ENCODE data around the gene USP6NL.
"Not testable (repeated sequence)": the region's sequence is repeated elsewhere in the genome, so short reads cannot be mapped to it uniquely, and the experiment has no call there.

The USP6NL gene

GRCh38 chr10:11448545-11449244 lies 162.8 kb downstream of the USP6NL start:
- DNase-seq (ENCODE audit: low read depth in 3 of 3, low spot score in 1 of 3) = no peak

- no peak for DNase-seq (ENCODE audit: low read depth in 3 of 3, low spot score in 1 of 3)
Observed at GRCh38 chr10:11448190-11448544, 163.3 kb downstream of the USP6NL start.

DNA sequence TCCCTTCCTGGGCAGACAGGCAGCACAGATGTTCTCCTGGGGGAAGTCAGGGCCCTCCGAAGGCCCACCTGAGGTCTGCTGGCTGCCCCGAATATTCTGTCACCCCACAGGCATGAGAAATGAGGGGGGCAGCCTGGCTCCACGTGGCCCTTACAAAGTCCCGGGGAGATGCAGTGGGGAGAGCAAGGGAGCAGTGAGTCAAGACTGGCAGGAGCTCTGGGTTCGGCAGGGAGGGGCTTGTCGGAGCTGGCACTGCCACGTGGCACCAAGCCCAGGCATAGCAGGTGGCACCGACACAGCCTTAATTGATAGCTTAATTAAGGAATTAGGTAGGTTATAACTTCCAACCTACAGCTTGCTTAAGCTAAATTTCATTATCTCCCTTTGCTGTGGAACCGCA lies 163.9 kb downstream of the USP6NL start:
- DNase-seq (ENCODE audit: low read depth in 3 of 3, low spot score in 1 of 3) = no peak

GRCh38 chr10:11446864-11447263 lies 164.6 kb downstream of the USP6NL start:
- DNase-seq (ENCODE audit: low read depth in 3 of 3, low spot score in 1 of 3) = no peak

DNA sequence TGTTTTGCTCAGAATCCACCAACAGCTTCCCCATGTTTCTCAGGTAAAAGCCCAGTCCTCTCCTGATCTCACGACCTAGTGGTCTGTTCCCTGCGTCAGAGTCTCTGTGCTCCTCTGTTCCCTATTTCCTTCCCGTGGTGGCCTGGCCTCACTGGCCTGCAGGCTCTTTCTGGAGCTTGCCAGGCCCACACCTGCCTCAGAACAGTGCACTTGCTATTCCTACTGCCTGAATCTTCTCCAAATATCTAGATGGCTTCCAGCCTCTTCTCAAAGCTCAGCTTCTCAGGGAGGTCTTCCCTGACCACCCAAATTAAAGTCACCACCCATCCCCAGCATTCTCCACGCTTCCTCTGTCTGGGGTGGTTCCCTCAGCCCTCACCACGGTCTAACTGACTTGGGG lies 165.3 kb downstream of the USP6NL start:
- no peak for DNase-seq (ENCODE audit: low read depth in 3 of 3, low spot score in 1 of 3)

DNA sequence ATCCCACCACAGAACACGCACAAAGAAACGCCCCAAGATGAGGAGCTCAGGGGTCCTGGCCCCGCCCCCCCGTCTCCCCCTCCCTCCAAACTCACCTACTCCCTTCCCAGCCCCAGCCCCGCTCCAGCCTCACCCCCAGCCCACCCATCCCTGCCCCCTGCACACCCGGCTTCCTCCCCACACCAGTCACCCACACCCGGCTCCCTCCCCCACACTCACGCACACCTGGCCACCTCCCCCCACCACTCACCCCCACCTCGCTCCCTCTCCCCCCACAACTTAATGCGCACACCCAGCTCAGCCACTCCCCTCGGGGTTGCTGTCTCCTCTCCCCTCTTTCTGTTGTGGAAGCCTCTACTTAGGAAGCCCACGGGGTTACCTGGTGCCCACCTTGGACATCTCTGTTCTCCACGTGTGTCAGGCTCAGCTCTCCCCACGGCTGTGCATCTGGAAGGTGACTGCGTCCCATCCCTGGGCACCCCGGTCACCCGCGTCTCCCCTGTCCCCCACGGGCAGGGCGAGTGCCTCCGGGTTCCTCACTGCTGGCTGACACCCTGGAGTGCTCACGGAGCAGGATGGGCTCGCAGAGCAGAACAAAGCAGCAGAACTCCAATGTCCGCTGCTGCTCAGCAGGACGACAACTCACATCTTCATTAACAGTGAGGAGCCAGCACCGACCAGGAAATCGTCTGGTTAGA lies 166.8 kb downstream of the USP6NL start:
- DNase-seq (ENCODE audit: low read depth in 3 of 3, low spot score in 1 of 3) = no peak

DNA sequence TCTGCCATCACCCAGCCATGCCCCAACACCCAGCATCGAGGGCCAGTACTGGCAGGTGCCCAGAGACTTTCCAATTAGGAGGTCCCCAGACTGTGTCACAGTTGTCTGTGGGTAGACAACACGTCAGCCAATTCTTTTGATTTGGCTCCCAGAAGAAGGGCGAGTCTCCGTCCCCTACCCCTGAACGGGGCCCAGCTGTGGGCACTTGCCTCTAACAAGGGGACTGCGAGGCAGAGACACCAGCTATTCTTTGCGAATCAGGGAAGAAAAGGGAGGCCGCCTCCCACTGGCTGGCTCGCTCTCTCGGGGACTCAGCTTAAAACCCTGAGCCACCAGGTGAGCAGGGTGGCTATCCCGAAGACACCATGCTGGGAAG lies 167.3 kb downstream of the USP6NL start:
- no peak for DNase-seq (ENCODE audit: low read depth in 3 of 3, low spot score in 1 of 3)

DNA sequence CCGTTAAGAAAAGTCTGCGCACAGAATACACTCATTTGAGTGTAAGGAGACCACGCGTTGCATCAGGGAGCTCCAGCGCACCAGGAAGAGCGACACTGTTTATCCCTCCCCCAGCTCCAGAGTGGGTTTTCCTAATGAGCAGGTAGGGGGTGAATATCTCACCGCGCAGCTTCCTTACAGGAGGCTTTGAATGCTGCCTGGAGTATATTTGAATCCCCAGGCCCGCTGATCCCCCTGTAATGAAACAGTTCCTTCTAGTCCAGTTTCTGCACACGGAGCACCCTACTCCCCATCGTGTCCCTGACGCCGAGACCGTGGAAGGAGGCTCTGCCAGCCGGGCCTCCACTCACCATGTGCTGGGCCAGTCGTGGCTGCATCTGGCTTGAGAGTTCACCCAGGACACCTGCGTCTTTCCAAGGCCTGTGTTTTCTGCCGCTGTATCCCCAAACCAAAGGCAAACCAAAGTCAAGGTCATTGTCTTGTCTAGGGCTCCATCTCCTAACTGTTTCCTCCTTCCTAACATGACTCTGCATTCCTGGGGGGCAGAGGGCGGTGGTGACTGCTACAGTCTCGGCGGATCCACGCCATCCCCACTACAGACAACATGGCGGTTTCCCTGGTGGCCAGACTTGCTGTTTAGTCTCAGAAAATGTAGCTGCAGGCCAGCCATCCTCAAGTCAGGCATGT lies 167.8 kb downstream of the USP6NL start:
- DNase-seq (ENCODE audit: low read depth in 3 of 3, low spot score in 1 of 3) = no peak

GRCh38 chr10:11442001-11442773 lies 169.3 kb downstream of the USP6NL start:
- no peak for DNase-seq (ENCODE audit: low read depth in 3 of 3, low spot score in 1 of 3)

DNA sequence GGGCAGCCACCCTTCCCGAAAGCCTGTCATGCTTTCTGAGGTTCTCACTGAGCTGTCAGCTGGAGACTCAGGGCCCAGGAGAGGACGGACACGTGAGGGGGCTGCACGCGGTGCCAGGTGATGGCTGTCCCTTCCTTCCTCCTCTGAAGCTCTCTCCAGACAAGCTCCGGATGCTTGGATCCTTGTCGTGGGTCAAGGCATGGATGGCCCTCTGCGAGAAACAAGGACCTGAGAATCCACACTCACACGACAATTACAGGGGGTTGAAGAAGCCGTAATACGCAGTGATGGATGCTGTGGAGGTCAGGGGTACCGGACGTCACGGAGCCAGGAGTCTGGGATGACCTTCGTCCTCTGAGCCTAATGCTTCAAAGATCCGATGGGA lies 170.3 kb downstream of the USP6NL start:
- DNase-seq (ENCODE audit: low read depth in 3 of 3, low spot score in 1 of 3) = no peak

DNA sequence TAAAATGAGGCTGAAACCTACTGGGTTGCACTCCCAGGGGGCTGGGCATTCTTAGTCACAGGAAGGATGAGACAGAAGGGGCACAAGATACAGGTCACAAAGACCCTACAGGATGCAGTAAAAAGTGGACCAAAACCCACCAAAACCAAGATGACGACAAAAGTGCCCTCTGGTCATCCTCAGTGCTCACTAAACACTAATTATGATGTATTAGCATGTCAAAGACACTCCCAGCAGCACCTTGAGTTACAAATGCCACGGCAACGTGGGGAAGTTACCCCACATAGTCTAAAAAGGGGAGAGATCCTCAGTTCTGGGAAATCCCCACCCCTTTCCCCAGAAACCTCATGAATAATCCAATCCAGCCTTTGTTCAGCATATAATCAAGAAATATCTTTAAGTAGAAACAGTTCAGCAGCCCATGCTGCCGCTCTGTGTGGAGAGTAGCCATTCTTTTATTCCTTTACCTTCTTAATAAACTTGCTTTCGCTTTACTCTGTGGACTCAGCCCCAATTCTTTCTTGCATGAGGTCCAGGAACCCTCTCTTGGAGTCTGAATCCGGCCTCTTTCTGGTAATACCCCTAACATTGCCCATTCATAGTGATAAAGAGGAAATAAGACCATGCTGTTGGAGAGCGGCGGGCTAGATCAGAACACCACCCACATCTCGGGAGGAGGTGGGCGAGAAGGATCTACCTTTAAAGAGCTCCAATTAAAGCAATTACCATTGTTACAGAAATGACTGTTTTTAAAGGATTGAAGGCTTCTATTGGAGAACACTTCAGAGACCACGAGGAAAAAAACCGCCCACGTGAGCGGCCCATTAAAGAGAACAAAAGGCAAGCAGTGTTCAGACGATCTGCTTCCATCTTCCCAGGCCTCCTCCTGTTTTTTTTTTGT lies 170.9 kb downstream of the USP6NL start:
- no peak for DNase-seq (ENCODE audit: low read depth in 3 of 3, low spot score in 1 of 3)

DNA sequence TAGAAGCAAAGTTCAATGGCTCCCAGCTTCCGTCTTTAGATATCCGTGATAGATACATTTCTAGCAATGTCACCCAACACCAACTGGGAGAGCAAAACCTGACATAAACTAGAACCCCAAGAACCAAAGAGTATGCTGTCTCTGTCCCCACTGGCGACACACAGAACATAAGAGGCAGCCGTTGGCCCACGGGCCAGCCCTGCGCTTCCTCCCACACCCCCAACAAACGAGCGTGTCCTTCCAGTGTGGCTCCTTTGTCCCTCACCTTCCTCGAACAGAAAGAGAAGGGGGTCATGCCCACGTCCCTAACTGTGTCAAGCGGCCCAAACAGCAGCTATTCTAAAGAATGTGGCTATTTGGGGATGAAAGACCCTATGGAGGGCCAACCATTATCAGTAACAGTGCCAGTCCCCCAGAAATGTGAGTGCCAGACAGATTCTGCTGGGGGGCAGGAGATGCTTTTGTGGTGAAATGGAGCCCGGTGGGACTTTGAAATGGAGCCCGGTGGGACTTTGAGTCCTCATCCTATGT lies 171.9 kb downstream of the USP6NL start:
- DNase-seq (ENCODE audit: low read depth in 3 of 3, low spot score in 1 of 3) = no peak

- no peak for DNase-seq (ENCODE audit: low read depth in 3 of 3, low spot score in 1 of 3)
Observed at GRCh38 chr10:11437391-11438142, 173.9 kb downstream of the USP6NL start.

DNA sequence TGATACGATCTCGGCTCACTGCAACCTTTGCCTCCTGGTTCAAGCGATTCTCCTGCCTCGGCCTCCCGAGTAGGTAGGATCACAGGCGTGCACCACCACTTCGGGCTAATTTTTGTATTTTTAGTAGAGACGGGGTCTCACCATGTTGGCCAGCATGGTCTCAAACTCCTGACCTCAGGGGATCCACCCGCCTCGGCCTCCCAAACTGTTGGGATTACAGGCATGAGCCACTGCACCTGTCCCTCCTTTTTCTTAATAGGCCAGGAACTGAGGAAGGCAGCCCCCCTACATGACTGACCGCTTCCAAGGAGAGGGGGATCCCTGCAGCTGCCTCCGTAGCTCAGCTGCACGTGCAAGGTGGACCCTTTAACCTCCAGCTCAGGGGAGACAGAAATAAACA lies 175.0 kb downstream of the USP6NL start:
- DNase-seq (ENCODE audit: low read depth in 3 of 3, low spot score in 1 of 3) = not testable (repeated sequence)

DNA sequence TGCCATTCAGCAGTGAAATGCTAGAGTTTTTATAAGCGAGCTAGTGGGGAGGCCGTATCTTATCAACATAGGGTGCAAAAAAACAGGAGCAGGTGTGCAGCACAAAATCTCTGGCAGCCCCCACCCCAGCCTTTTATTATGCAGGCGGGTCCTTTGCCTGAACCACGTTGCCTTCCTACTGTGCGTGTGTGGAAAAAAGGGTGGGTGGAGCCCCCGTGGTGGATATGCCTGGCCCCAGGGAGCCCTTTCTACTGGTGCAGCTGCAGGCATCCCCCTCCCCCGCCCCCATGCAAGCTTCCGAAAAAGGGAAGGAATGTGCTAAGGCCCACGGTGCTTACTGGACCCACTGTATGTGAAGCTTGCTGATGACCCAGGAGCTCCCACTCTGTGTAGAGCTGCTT lies 175.9 kb downstream of the USP6NL start:
- DNase-seq (ENCODE audit: low read depth in 3 of 3, low spot score in 1 of 3) = no peak

DNA sequence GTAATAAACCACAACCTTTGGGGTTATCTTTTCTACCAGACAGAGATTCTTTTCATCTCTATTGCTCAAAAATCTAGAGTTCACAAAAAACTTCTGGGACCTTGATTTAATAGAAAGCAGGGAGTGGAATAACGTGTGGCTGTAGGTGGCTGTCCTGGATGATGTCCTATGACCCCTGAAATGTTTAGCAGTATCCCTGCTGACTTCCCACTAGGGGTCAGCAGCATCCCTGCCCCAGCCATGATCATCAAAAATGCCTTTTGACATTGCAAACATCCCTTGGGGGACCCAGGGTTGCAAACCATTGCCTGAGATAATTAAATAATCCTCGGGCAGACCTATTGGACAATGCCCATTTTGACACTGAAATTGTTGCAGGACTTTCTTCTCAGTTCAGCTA lies 177.1 kb downstream of the USP6NL start:
- no peak for DNase-seq (ENCODE audit: low read depth in 3 of 3, low spot score in 1 of 3)

- no peak for DNase-seq (ENCODE audit: low read depth in 3 of 3, low spot score in 1 of 3)
Observed at GRCh38 chr10:11433657-11434056, 177.8 kb downstream of the USP6NL start.

GRCh38 chr10:11431216-11431555 lies 180.3 kb downstream of the USP6NL start:
- no peak for DNase-seq (ENCODE audit: low read depth in 3 of 3, low spot score in 1 of 3)

- no peak for DNase-seq (ENCODE audit: low read depth in 3 of 3, low spot score in 1 of 3)
Observed at GRCh38 chr10:11430421-11431215, 180.8 kb downstream of the USP6NL start.

Data from stimulated activated CD4-positive, alpha-beta T cell treated with anti-CD3 and anti-CD28 coated beads, TNF-alpha, amount 100 ng/mL, for 1 hour (primary cell).